ENCODE measurements around the gene SMIM3. TPM values are rescaled to one million over a fixed set of nuclear protein-coding genes. Genes with fewer than 3 reads are reported as not detected.
"Not testable (repeated sequence)": the region's sequence is repeated elsewhere in the genome, so short reads cannot be mapped to it uniquely, and the experiment has no call there.

SMIM3 gene
- total RNA-seq, 4 donors from 2014 or later, result 35.9 to 58.3 (median 47.9) TPM

DNA sequence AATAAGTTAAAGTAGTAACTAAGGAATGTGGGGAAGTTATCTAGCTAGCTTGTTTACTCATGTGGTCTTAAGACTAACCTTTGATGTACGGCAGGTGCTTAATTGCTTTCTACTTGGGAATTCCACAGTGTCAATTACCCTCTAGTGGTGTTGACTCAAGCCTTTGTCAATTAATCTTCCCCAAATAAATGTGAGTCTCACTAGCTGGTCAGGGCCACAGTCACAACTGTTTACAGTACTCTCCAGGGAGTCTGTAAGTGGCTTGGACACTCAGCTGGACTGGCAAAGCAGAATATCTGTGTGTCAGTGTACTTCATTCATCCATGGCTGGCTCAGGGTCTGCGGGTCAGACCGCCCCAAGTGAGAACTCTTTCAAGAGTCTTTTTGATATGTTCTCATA, 30.8 kb downstream of the SMIM3 start:
- no peaks in the 10 kb centered on the region for H3K4me1 ChIP-seq
- TF ChIP-seq EP300 (IDR thresholded peaks at IDR 0.05) (no peak), POLR2AphosphoS5 (IDR thresholded peaks at IDR 0.05) (no peak), POLR2A (IDR thresholded peaks at IDR 0.05) (no peak)
- TF ChIP-seq, protein P1, sequence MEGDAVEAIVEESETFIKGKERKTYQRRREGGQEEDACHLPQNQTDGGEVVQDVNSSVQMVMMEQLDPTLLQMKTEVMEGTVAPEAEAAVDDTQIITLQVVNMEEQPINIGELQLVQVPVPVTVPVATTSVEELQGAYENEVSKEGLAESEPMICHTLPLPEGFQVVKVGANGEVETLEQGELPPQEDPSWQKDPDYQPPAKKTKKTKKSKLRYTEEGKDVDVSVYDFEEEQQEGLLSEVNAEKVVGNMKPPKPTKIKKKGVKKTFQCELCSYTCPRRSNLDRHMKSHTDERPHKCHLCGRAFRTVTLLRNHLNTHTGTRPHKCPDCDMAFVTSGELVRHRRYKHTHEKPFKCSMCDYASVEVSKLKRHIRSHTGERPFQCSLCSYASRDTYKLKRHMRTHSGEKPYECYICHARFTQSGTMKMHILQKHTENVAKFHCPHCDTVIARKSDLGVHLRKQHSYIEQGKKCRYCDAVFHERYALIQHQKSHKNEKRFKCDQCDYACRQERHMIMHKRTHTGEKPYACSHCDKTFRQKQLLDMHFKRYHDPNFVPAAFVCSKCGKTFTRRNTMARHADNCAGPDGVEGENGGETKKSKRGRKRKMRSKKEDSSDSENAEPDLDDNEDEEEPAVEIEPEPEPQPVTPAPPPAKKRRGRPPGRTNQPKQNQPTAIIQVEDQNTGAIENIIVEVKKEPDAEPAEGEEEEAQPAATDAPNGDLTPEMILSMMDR (IDR thresholded peaks at IDR 0.05), result no peak
- H3K36me3 ChIP-seq, result no peaks in the 10 kb centered on the region
- H3K4me3 ChIP-seq, result no peak overlapping the region
- H3K9me3 ChIP-seq, result no peaks in the 10 kb centered on the region
- WGBS, 2 donors (ENCODE audit: low coverage in 1 of 2), result 86 to 94% methylated on average over 1 to 3 of the region's 3 CpGs
- peaks cover 9% of the 10 kb centered on the region for H3K27me3 ChIP-seq
- H3K27ac ChIP-seq, result no peak overlapping the region
- no peak for ATAC-seq

DNA sequence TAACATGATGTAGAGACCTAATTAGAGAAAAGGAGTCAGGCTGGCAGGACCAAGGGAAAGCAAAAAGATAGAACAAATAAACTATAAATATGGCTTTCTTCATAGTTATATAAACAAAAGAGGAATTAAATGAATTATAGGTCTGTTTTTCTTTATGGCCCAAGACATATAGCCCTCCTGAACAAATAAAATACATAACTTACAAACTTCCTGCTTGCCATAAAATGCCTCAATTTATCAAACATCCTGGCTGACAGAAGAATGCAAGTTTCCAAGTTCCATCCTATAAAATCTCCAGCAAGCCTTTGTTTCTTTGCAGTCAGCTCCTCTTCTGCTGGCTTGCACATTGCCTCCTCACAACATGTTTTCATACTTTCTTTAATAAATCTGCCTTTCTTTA, 36.5 kb downstream of the SMIM3 start:
- TF ChIP-seq POLR2AphosphoS5 (IDR thresholded peaks at IDR 0.05) (no peak), EP300 (IDR thresholded peaks at IDR 0.05) (no peak), POLR2A (IDR thresholded peaks at IDR 0.05) (no peak)
- TF ChIP-seq, protein P1 (IDR thresholded peaks at IDR 0.05), result no peak
- Histone ChIP-seq H3K9me3 (peaks cover 0 to 31% (median 0%) of the 10 kb centered on the region in 3 donors), H3K27me3 (peaks cover 4% of the 10 kb centered on the region), H3K27ac (no peak overlapping the region), H3K4me3 (no peak overlapping the region), H3K36me3 (no peaks in the 10 kb centered on the region), H3K4me1 (no peaks in the 10 kb centered on the region)
- ATAC-seq, result no peak

DNA sequence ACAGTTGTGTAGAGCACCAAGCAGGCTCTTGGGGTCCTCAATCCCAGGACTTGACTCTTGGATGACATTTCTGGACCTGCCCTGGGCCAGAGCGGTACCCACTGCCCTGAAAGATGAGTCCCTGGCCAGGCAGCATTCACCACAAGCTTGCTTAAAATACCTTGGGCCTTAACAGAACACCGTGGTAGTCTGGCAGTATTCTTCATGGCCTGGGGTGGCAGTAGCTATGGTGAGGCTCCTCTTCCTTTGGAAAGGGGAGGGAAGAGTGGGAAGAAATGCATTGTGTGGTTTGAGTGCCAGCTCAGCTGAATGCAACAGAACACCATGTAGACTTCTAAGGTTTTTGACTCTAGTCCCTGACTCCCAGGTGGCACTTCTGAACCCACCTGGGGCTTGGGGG, 38.4 kb downstream of the SMIM3 start:
- no peaks in the 10 kb centered on the region for H3K36me3 ChIP-seq
- H3K9me3 ChIP-seq, result peaks cover 0 to 31% (median 0%) of the 10 kb centered on the region in 3 donors
- no CpG with 5 or more reads among the region's 2 CpGs for WGBS, 2 donors (ENCODE audit: low coverage in 1 of 2)
- no peak overlapping the region for H3K27ac ChIP-seq
- no peak for TF ChIP-seq EP300 (IDR thresholded peaks at IDR 0.05)
- no peak for TF ChIP-seq POLR2AphosphoS5 (IDR thresholded peaks at IDR 0.05)
- no peak for TF ChIP-seq POLR2A (IDR thresholded peaks at IDR 0.05)
- TF ChIP-seq, protein P1 (IDR thresholded peaks at IDR 0.05), result no peak
- H3K4me3 ChIP-seq, result no peak overlapping the region
- H3K4me1 ChIP-seq, result no peaks in the 10 kb centered on the region
- no peak for ATAC-seq
- peaks cover 4% of the 10 kb centered on the region for H3K27me3 ChIP-seq

DNA sequence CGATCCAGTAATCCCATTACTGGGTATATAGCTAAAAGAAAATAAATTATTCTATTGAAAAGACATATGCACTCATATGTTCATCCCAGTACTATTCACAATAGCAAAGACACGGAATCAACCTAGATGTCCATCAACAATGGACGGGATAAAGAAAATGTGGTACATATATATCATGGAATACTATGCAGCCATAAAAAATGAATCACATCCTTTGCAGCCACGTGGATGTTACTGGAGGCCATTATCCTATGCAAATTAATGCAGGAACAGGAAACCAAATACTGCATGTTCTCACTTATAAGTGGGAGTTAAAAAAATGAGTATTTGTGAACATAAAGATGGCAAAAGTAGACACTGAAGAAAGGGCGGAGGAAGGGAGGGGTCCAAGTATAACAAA, 51.2 kb downstream of the SMIM3 start:
- H3K4me1 ChIP-seq, result no peaks in the 10 kb centered on the region
- no peaks in the 10 kb centered on the region for H3K36me3 ChIP-seq
- H3K9me3 ChIP-seq, result peaks cover 0 to 29% (median 0%) of the 10 kb centered on the region in 3 donors
- no peak overlapping the region for H3K4me3 ChIP-seq
- H3K27me3 ChIP-seq, result no peaks in the 10 kb centered on the region
- TF ChIP-seq, protein P1 (IDR thresholded peaks at IDR 0.05), result no peak
- TF ChIP-seq EP300 (IDR thresholded peaks at IDR 0.05), result no peak
- TF ChIP-seq POLR2AphosphoS5 (IDR thresholded peaks at IDR 0.05), result no peak
- TF ChIP-seq POLR2A (IDR thresholded peaks at IDR 0.05), result no peak
- ATAC-seq, result no peak
- H3K27ac ChIP-seq, result no peak overlapping the region
- 20 to 76% methylated on average over 1 to 5 of the region's 5 CpGs for WGBS, 2 donors (ENCODE audit: low coverage in 1 of 2)

DNA sequence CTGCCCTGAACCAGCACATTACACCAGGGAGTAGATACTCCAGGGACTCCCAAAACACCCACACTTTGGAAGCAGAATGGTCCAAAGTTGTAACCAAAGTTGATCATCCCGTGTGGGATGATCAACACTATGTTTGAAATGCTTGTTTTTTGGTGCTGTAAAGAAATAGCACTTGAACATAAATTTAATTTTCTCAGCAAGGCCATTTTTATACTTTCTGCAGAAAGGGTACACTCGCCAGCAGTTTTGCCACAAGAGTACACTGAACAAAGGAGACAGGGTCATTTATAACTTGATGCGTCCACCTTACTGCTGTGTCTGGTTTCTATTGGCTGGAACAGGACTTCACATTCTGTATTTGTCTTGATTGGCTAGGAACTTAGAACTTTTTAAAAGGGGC, 53.3 kb downstream of the SMIM3 start:
- not testable (repeated sequence) for ATAC-seq, H3K27me3 ChIP-seq, H3K36me3 ChIP-seq, H3K4me3 ChIP-seq, H3K4me1 ChIP-seq, H3K27ac ChIP-seq
- H3K9me3 ChIP-seq, result peaks cover 0 to 29% (median 0%) of the 10 kb centered on the region in 3 donors
- 60 to 72% methylated on average over 2 to 3 of the region's 3 CpGs for WGBS, 2 donors (ENCODE audit: low coverage in 1 of 2)

All from gastroesophageal sphincter (tissue), 4 donors.